ENCODE data around the gene XAB2. TPM values are rescaled to one million over a fixed set of nuclear protein-coding genes. Genes with fewer than 3 reads are reported as not detected.
A peak's percentile ranks its signal among the peaks of the same experiment; 100 is the strongest.

XAB2 gene
- total RNA-seq (ENCODE audit: unreplicated experiment) = 32.8 TPM
- long read RNA-seq, partial matches to known transcripts = 0 of 1 reads
- long read RNA-seq, other reads (novel, unspliced or antisense) = 1 of 1 reads

DNA sequence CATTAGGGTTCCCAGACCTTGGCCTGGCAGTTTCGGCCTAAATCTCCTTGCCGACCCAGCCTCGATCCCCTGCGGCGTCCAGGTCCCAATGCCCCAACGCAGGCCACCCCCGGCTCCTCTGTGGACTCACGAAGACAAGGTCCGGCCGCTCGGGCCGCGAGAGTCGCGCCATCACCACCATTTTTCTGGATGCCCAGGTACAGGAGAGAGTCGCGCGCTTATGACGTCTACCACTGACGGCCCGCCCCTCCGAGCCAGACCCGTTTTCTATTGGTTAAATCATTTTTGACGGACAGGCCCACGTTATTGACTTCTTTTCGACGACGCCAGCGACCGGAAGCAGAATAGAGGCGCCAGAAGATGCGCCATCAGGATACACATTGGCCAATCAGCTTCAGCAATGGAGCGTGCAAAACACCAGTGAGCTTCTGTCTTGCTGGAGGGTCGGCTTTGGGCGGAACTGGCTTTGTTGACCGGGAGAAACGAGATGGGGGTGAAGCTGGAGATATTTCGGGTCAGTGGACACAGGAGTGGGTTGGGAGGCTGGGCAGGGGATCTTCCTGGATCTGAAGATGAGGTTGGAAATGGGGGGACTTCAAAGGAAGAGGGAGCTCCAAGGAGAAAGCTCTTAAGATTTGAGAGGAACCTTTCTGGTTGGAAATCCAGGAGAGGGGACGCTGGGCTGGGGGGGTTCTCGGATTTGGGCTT lies at the start of gene XAB2, which contains the start of gene PET100:
TSS of gene XAB2 (minus strand) at position 199 of the 708 bp plus-strand sequence. CDS start at position 181, 18 bp downstream.
TSS of gene PET100 (plus strand) at position 447 of the 708 bp plus-strand sequence. CDS start at position 488, 41 bp downstream.
- H3K36me3 Mint-ChIP-seq (ENCODE audit: unreplicated experiment) = no peaks in the 10 kb centered on the region
- TF ChIP-seq, protein P1, sequence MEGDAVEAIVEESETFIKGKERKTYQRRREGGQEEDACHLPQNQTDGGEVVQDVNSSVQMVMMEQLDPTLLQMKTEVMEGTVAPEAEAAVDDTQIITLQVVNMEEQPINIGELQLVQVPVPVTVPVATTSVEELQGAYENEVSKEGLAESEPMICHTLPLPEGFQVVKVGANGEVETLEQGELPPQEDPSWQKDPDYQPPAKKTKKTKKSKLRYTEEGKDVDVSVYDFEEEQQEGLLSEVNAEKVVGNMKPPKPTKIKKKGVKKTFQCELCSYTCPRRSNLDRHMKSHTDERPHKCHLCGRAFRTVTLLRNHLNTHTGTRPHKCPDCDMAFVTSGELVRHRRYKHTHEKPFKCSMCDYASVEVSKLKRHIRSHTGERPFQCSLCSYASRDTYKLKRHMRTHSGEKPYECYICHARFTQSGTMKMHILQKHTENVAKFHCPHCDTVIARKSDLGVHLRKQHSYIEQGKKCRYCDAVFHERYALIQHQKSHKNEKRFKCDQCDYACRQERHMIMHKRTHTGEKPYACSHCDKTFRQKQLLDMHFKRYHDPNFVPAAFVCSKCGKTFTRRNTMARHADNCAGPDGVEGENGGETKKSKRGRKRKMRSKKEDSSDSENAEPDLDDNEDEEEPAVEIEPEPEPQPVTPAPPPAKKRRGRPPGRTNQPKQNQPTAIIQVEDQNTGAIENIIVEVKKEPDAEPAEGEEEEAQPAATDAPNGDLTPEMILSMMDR (IDR thresholded peaks at IDR 0.05; ENCODE audit: partially characterized antibody, unreplicated experiment) = no peak

DNA sequence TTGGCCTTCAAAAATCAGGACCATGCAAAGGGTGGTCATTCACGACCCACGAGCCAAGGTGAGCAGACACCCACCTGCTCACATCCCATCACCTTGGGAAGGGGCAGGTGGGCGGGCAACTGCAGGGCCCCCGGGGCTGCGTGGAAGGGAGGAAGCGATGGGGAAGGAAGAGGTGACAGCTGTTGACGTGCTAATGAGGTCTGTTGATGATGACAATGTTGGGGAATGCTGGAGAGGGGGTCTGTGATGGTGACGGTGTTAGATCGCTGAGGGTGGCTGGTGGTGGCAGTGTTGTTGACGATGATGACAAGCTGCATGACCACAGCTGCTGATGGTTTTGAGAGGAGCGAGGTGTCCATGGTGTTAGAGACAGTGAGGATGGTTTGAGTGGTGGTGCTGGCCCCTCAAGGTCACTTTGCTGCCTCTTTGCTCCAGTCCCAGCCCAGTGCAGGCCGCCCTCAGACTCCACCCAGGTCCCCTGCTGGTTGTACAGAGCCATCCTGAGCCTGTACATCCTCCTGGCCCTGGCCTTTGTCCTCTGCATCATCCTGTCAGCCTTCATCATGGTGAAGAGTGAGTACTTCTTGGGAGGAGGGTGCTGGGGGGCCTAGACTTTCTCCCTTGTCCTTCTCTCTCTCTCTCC lies 48.4 kb upstream of the XAB2 start:
- peak overlapping the region; percentile 25 for H3K4me3 Mint-ChIP-seq (ENCODE audit: unreplicated experiment)
- TF ChIP-seq, protein P1 (IDR thresholded peaks at IDR 0.05; ENCODE audit: partially characterized antibody, unreplicated experiment) = no peak
- H3K4me1 Mint-ChIP-seq (ENCODE audit: low read depth, unreplicated experiment) = peaks cover 14% of the 10 kb centered on the region
- H3K9me3 Mint-ChIP-seq (ENCODE audit: unreplicated experiment) = peaks cover 7% of the 10 kb centered on the region
- H3K27me3 Mint-ChIP-seq (ENCODE audit: unreplicated experiment) = peaks cover 10% of the 10 kb centered on the region
- H3K36me3 Mint-ChIP-seq (ENCODE audit: unreplicated experiment) = peaks cover 10% of the 10 kb centered on the region
- no peak overlapping the region for H3K27ac Mint-ChIP-seq (ENCODE audit: unreplicated experiment)
- no peak for DNase-seq

More for the DNA sequence above, at the start of gene XAB2, which contains the start of gene PET100:
- Mint-ChIP-seq H3K9me3 (ENCODE audit: unreplicated experiment) (peaks cover 16% of the 10 kb centered on the region), H3K4me1 (ENCODE audit: low read depth, unreplicated experiment) (peaks cover 8% of the 10 kb centered on the region), H3K4me3 (ENCODE audit: unreplicated experiment) (peak within 1 kb of the TSS; percentile 99), H3K27ac (ENCODE audit: unreplicated experiment) (peak within 1 kb of the TSS; percentile 98), H3K27me3 (ENCODE audit: unreplicated experiment) (peaks cover 17% of the 10 kb centered on the region)
- DNase-seq = peak; percentile 88

DNA sequence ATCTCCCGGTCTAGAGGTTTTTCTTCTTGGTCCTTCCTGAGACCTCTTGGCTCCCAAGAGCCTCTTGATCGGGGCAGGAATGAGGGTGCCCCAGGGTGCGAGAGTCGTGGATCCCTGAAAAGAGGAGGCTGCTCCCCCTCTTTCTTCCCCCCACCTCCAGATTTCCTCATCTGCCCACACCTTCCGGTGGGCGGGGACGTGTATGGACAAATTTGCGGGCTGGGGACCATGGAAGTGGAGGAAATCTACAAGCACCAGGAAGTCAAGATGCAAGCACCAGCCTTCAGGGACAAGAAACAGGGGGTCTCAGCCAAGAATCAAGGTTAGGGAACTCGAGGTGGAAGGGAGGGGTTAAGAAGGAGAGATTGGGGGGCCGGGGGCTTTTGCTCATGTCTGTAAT lies 47.5 kb upstream of the XAB2 start, which contains the start of gene MCEMP1:
TSS of gene MCEMP1 (plus strand) at position 237 of the 400 bp plus-strand sequence. CDS start at position 268, 31 bp downstream.
- H3K4me3 Mint-ChIP-seq (ENCODE audit: unreplicated experiment) = no peak within 1 kb of the TSS
- H3K9me3 Mint-ChIP-seq (ENCODE audit: unreplicated experiment) = peaks cover 7% of the 10 kb centered on the region
- H3K4me1 Mint-ChIP-seq (ENCODE audit: low read depth, unreplicated experiment) = peaks cover 11% of the 10 kb centered on the region
- peaks cover 10% of the 10 kb centered on the region for H3K36me3 Mint-ChIP-seq (ENCODE audit: unreplicated experiment)
- TF ChIP-seq, protein P1 (IDR thresholded peaks at IDR 0.05; ENCODE audit: partially characterized antibody, unreplicated experiment) = no peak
- H3K27me3 Mint-ChIP-seq (ENCODE audit: unreplicated experiment) = peaks cover 10% of the 10 kb centered on the region
- no peak for DNase-seq
- no peak within 1 kb of the TSS for H3K27ac Mint-ChIP-seq (ENCODE audit: unreplicated experiment)

DNA sequence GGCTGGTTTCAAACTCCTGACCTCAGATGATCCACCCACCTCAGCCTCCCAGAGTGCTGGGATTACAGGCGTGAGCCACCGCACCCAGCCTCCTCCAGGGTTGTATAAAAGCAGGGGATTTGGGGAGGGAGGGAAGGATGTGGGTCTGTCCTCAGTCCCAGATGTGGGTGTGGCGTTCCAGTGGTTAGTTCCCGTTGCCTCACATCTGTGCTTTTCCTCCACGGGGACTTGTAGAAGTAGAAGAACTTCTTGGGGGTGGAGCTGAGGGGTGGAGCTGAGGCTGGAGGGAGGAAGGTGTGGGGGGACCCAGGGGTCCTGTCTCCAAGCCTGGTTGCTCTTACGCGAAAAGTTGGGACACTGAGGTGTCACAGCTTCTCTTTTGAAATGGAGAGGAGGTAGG lies 47.0 kb upstream of the XAB2 start:
- DNase-seq = no peak
- Mint-ChIP-seq H3K4me3 (ENCODE audit: unreplicated experiment) (no peak overlapping the region), H3K36me3 (ENCODE audit: unreplicated experiment) (peaks cover 10% of the 10 kb centered on the region), H3K27ac (ENCODE audit: unreplicated experiment) (no peak overlapping the region), H3K27me3 (ENCODE audit: unreplicated experiment) (peaks cover 12% of the 10 kb centered on the region), H3K9me3 (ENCODE audit: unreplicated experiment) (peaks cover 7% of the 10 kb centered on the region), H3K4me1 (ENCODE audit: low read depth, unreplicated experiment) (peaks cover 10% of the 10 kb centered on the region)
- TF ChIP-seq, protein P1 (IDR thresholded peaks at IDR 0.05; ENCODE audit: partially characterized antibody, unreplicated experiment) = no peak
